Kasumi-1 (cell line): ENCODE data around the gene GALNT6.
A peak's percentile ranks its signal among the peaks of the same experiment; 100 is the strongest.
"Not testable (repeated sequence)": the region's sequence is repeated elsewhere in the genome, so short reads cannot be mapped to it uniquely, and the experiment has no call there.

ENCODE experiments used
- DNase-seq, 2 experiments: peaks; one replicate each; lab custom pipeline; 2025; lab: John Stamatoyannopoulos, UW

Gene GALNT6

GRCh38 chr12:51323317-51323960 lies 67.8 kb downstream of the GALNT6 start:
- peak in 1 of 2 experiments; percentile 41 for DNase-seq

GRCh38 chr12:51322452-51322851 lies 68.8 kb downstream of the GALNT6 start:
- DNase-seq = no peak

GRCh38 chr12:51321882-51322281 lies 69.3 kb downstream of the GALNT6 start:
- DNase-seq = no peak

- peak; percentile 61 to 62 for DNase-seq
Measured at GRCh38 chr12:51320695-51321320, 70.4 kb downstream of the GALNT6 start.

- DNase-seq = no peak
Measured at GRCh38 chr12:51320311-51320694, 70.9 kb downstream of the GALNT6 start.

GRCh38 chr12:51318846-51319599 lies 72.2 kb downstream of the GALNT6 start:
- peak; percentile 80 to 84 for DNase-seq

- not testable (repeated sequence) for DNase-seq
Measured at GRCh38 chr12:51318057-51318806, 73.0 kb downstream of the GALNT6 start.

- DNase-seq = no peak
Measured at GRCh38 chr12:51311389-51311788, 79.8 kb downstream of the GALNT6 start.

GRCh38 chr12:51307655-51308593 lies 83.3 kb downstream of the GALNT6 start:
- DNase-seq = no peak

GRCh38 chr12:51306507-51306906 lies 84.7 kb downstream of the GALNT6 start:
- DNase-seq = no peak
